Ovary (tissue), 9 donors: ENCODE data around the gene DNAH3. TPM values are rescaled to one million over a fixed set of nuclear protein-coding genes. Genes with fewer than 3 reads are reported as not detected.
"Not testable (repeated sequence)": the region's sequence is repeated elsewhere in the genome, so short reads cannot be mapped to it uniquely, and the experiment has no call there.

Source experiments
- DNase-seq, 5 donors: peaks; one replicate each; pipeline ENCODE4 v3.0.0-alpha.2; 2019 to 2020
- H3K27ac ChIP-seq, 2 donors: fragments of 200-600 bp; one replicate each; pipeline versions ENCODE4 v1.5.1 to v1.8.0; 2019 to 2022
- H3K27me3 ChIP-seq: fragments of 200-600 bp; one replicate; pipeline ENCODE4 v1.8.0; 2022
- H3K36me3 ChIP-seq: fragments of 200-600 bp; sonication (generic); one replicate; pipeline ENCODE4 v1.5.1; 2019
- H3K4me1 ChIP-seq: one replicate; pipeline ENCODE4 v1.8.1; 2013; ENCODE audit warnings: mild to moderate bottlenecking, moderate library complexity; ENCODE audit not compliant: insufficient read depth
- H3K4me3 ChIP-seq: fragments of 200-600 bp; sonication (generic); one replicate; pipeline ENCODE4 v1.5.1; 2017
- H3K9me3 ChIP-seq, 2 donors: fragments of 200-600 bp in 1 of 2; sonication (generic) in 1 of 2; one replicate each; pipeline versions ENCODE4 v1.5.1 to v1.8.1; 2013 to 2019; ENCODE audit warnings: mild to moderate bottlenecking in 1 of 2, moderate library complexity in 1 of 2
- CTCF ChIP-seq, 3 donors: fragments of 450-650 bp in 2 of 3; fragments of 200-600 bp in 1 of 3; IDR thresholded peaks; one replicate each; pipeline versions ENCODE4 v1.5.1 to v1.8.0; 2016 to 2022; ENCODE audit warnings: antibody characterized with exemption in 3 of 3, mild to moderate bottlenecking in 1 of 3
- EP300 ChIP-seq: sonication (generic); formaldehyde crosslinking; IDR thresholded peaks from one replicate; pipeline ENCODE4 v1.6.1; 2017; ENCODE audit warnings: antibody characterized with exemption
- POLR2A ChIP-seq: fragments of 450-650 bp; IDR thresholded peaks from one replicate; pipeline ENCODE4 v1.6.1; 2017; ENCODE audit warnings: antibody characterized with exemption, mild to moderate bottlenecking, moderate library complexity
- WGBS, 3 donors: extraction: QIAGEN DNeasy Blood & Tissue Kit in 1 of 3; methylation state at CpG; one replicate each; pipeline versions ENCODE4 v1.1.5 to v1.1.7; 2013 to 2017; 5-methylcytosine and 5-hydroxymethylcytosine counted together
- intact Hi-C, 4 donors: fragments of 100-400 bp; cut with DNase I; formaldehyde crosslinking; loops; one replicate each; pipeline versions ENCODE4 v1.11.0 to v1.15.1; 2022 to 2023
- polyA plus RNA-seq, 2 donors: library from polyadenylated mRNA; stranded (reverse); fragments of 200-250 nt in 1 of 2; fragments of 350-450 nt in 1 of 2; fragmentation: Illumina TruSeq in 1 of 2; extraction: RNeasy Lipid Tissue Mini Kit (QIAGEN cat#74804) in 1 of 2; gene quantifications; one replicate each; pipeline ENCODE4 v1.2.3, GENCODE V29; 2013 to 2014
- total RNA-seq, 7 donors: library from RNA; depleted of rRNA in 2 of 7; stranded (reverse); fragments of >200 nt in 2 of 7; fragmentation: NEBNext Ultra II Directional in 3 of 7; extraction: Animal tissue kit (Norgen Biotek cat#: 25700) in 3 of 7; gene quantifications; one replicate each; pipeline versions ENCODE4 v1.1.0 to v1.2.4, GENCODE V29; 2016 to 2023
- donor health status: DM: no; HTN: no; CAD: no; lungs with moderate emphysema.
- donor health status: DM: no; HTN: no; CAD: no.
- donor health status: Bipolar disorder and iron deficiency.
- donor health status: DM: yes; HTN: yes; CAD: no.
- donor health status: DM: no; HTN: no; CAD: no.
- donor health status: DM: yes; HTN: yes; CAD: no.

DNAH3 gene
- total and polyA plus RNA-seq, 9 donors: 0.05 to 12.1 (median 0.95) TPM; not detected in 1

GRCh38 chr16:21172650-21173049, 22.0 kb upstream of the DNAH3 start:
- no peak overlapping the region for H3K4me3 ChIP-seq
- no peak overlapping the region for H3K27ac ChIP-seq
- H3K36me3 ChIP-seq: no peaks in the 10 kb centered on the region
- intact Hi-C loops: no loop called here
- H3K9me3 ChIP-seq: no peaks in the 10 kb centered on the region
- TF ChIP-seq EP300 (no peak), CTCF (IDR thresholded peaks at IDR 0.05) (no peak), POLR2A (no peak)
- H3K27me3 ChIP-seq: no peaks in the 10 kb centered on the region
- H3K4me1 ChIP-seq: peaks cover 7% of the 10 kb centered on the region
- no peak for DNase-seq
- WGBS, 3 donors: 91% methylated on average over 3 of the region's 3 CpGs

GRCh38 chr16:21170116-21170515, 19.5 kb upstream of the DNAH3 start:
- H3K4me3 ChIP-seq, H3K36me3 ChIP-seq, H3K27ac ChIP-seq, H3K4me1 ChIP-seq, DNase-seq, H3K27me3 ChIP-seq, H3K9me3 ChIP-seq, intact Hi-C loops: not testable (repeated sequence)
- WGBS, 3 donors: 95 to 96% (median 96%) methylated on average over 8 of the region's 8 CpGs

GRCh38 chr16:21169249-21169981, 18.8 kb upstream of the DNAH3 start:
- H3K27ac ChIP-seq: no peak overlapping the region
- DNase-seq: no peak
- TF ChIP-seq EP300 (no peak), POLR2A (no peak), CTCF (IDR thresholded peaks at IDR 0.05) (no peak)
- H3K27me3 ChIP-seq: no peaks in the 10 kb centered on the region
- H3K9me3 ChIP-seq: no peaks in the 10 kb centered on the region
- H3K36me3 ChIP-seq: no peaks in the 10 kb centered on the region
- intact Hi-C loops: no loop called here
- no peak overlapping the region for H3K4me3 ChIP-seq
- peaks cover 7% of the 10 kb centered on the region for H3K4me1 ChIP-seq
- 76 to 89% (median 79%) methylated on average over 5 of the region's 5 CpGs for WGBS, 3 donors

- DNase-seq: no peak
- no peaks in the 10 kb centered on the region for H3K9me3 ChIP-seq
- no peak for TF ChIP-seq EP300
- no peak for TF ChIP-seq CTCF (IDR thresholded peaks at IDR 0.05)
- TF ChIP-seq POLR2A: no peak
- H3K4me3 ChIP-seq: no peak overlapping the region
- H3K36me3 ChIP-seq: no peaks in the 10 kb centered on the region
- 96 to 97% (median 97%) methylated on average over 12 of the region's 12 CpGs for WGBS, 3 donors
- H3K4me1 ChIP-seq: peaks cover 17% of the 10 kb centered on the region
- H3K27me3 ChIP-seq: no peaks in the 10 kb centered on the region
- H3K27ac ChIP-seq: no peak overlapping the region
- intact Hi-C loops: no loop called here
These were observed 17.4 kb upstream of the DNAH3 start for GRCh38 chr16:21167929-21168602.

DNA sequence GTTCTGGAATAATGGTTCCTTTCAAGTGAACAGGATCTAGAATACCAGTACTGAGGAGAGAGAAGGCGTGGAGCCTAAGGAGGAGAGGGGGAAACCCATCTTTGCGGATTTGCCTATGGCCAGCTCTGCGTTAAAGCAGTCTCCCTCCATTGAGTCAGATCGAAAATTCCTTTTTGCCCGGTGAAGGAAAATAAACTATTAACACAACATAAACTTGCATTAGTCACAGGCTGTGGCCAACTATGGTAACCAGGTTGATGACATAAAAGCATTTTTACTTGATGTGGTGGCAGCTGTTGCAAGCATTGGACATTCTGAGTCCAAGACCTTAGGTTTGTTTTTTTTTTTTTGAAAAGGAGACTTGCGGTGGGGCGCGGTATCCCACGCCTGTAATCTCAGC, 16.7 kb upstream of the DNAH3 start:
- H3K4me1 ChIP-seq: peaks cover 18% of the 10 kb centered on the region
- no peaks in the 10 kb centered on the region for H3K27me3 ChIP-seq
- intact Hi-C loops: no loop called here
- DNase-seq: no peak
- no peaks in the 10 kb centered on the region for H3K36me3 ChIP-seq
- no peak overlapping the region for H3K4me3 ChIP-seq
- H3K27ac ChIP-seq: no peak overlapping the region
- TF ChIP-seq POLR2A (no peak), CTCF (IDR thresholded peaks at IDR 0.05) (no peak), EP300 (no peak)
- whole genome bisulfite sequencing, 3 donors: 88 to 94% (median 89%) methylated on average over 9 of the region's 9 CpGs
- H3K9me3 ChIP-seq: no peaks in the 10 kb centered on the region
